Measurements from ENCODE around the gene ALG1. TPM values are rescaled to one million over a fixed set of nuclear protein-coding genes. Genes with fewer than 3 reads are reported as not detected.

The ALG1 gene
- polyA plus RNA-seq, 1 of the 3 experiments (the other 2 are of a cell fraction): 27.0 TPM

Other genes with a start within 250 kb of the ALG1 start
- gene GLYR1, start 224.6 kb upstream of the ALG1 start, polyA plus RNA-seq (2012; rRNA removed): 40.1 and 45.2 TPM in 2 replicates
- gene UBN1, start 224.4 kb upstream of the ALG1 start, polyA plus RNA-seq (2012; rRNA removed): 9.7 and 10.9 TPM in 2 replicates
- 16.8 and 24.6 TPM in 2 replicates for gene PPL, start 134.7 kb upstream of the ALG1 start, polyA plus RNA-seq (2012; rRNA removed)
- 0.03 and 0.08 TPM in 2 replicates for gene SEC14L5, start 113.5 kb upstream of the ALG1 start, polyA plus RNA-seq (2012; rRNA removed)
- gene NAGPA, start 37.9 kb upstream of the ALG1 start, polyA plus RNA-seq (2012; rRNA removed): 15.5 and 16.5 TPM in 2 replicates
- 0.18 TPM in 1 of 2 replicates, not detected in the other for gene C16orf89, start 5.9 kb upstream of the ALG1 start, polyA plus RNA-seq (2012; rRNA removed)
- 12.5 and 12.9 TPM in 2 replicates for gene EEF2KMT, start 26.0 kb downstream of the ALG1 start, polyA plus RNA-seq (2012; rRNA removed)